ENCODE measurements around the gene FMN1.

The FMN1 gene

DNA sequence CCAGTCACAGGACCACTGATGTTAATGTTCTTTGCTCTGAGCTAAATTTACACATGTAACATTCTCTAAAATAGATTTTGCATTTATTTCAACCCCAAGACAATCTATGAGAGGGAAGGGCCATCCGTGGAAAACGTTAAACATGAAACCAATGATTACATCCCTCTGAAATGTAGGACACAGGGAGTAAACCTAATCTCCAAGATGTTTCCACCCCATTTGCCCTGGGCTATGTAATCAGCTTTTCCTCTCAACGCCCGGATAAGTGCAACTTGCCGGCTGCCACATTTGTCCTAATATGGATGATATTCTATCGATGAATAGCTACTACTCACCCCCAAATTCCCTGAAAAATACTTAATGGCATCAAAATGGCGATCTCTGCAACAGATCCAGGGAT is 6.4 kb upstream of the FMN1 start:
- DNase-seq (ENCODE audit: low read depth), result no peak

DNA sequence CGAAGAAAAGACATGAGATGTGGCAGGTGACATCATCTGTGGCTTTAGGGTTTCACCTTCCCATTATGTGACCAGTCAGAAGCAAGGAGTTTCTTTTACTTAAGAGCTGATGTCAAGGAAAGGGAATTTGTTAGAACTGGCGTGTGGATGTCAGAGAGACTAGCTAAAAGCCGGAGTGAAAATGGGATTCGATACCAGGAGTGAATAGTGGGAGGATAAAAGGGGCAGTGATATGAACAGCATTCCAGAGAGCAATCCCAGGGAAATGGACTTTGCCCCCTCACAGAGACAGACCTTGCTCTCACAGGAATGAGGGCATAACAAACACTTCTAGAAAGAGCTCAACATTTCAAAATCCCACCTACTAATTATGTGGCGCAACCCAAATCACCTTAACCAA is 5.9 kb upstream of the FMN1 start:
- no peak for DNase-seq (ENCODE audit: low read depth)

DNA sequence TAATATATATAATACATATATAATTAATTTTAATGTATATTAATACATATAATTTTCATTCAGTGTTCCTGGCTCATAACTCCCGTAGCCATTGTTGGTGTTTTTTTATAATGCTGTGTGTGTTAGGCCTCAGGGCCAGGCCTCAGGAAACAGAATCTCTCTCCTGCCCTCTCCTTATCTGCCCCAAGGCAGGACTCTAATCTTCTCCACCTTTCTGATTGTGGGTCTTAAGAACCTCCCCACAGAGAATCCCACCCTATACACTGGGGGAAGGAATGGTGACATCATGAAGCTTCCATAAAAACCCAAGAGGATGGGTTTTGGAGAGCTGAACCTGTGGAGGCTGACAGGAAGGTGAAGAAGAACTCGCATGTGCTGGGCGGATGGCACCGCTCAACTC is 4.0 kb upstream of the FMN1 start:
- no peak for DNase-seq (ENCODE audit: low read depth)

DNA sequence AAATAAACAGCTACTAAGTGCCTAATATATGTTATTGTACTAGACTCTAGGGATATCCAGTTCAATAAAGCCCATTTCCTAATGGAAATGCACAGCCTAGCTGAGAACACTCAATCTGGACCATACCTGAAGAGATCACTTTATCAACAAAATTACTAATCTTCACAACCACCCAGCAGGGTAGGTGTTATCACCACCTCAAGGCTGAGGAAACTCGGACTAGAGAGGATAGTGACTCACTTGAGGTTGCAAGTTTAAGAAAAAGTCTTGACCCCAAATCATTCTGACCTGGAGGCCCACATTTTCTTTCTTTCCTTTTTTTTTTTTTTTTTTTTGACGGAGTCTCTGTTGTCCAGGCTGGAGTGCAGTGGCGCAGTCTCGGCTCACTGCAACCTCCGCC is 3.1 kb upstream of the FMN1 start:
- no peak for DNase-seq (ENCODE audit: low read depth)

DNA sequence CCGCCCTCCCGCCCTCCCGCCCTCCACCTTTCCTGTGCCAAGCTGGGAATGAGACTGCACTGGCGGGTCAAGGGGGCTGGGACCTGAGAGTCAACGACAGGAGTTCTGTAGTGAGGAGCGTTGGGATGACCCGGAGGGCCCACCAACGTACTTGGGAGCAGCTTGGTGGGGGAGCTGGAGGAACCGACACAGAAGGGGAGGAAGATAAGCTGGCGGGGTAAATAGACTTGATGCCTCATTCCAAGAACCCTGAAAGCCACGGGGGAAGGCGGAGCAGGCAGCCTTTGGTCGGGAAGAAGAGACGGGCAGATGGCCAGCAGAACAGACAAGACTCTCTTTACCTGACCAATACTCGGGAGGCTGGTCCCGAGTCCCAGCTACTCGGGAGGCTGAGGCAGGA is 277 bp downstream of the FMN1 start:
- DNase-seq (ENCODE audit: low read depth), result no peak

DNA sequence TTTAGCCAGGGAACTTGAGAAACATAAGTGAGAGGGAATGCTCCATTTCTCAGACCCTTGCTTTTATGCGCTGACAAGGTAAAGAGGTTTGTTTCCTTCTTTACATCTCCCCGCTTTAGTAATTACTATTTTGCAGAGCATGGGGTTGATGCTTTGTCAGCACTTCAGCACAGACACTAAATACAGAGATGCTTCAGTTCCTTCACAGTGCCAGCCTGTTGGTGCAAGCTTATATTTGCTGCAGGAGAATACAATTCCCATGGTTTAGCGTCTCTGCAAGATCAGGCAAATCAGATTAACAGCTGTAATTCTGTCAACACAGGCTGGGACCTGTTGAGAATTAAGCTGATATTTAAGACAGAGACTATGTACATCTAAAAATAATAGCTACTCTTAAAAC is 2.9 kb downstream of the FMN1 start:
- DNase-seq (ENCODE audit: low read depth), result no peak

DNA sequence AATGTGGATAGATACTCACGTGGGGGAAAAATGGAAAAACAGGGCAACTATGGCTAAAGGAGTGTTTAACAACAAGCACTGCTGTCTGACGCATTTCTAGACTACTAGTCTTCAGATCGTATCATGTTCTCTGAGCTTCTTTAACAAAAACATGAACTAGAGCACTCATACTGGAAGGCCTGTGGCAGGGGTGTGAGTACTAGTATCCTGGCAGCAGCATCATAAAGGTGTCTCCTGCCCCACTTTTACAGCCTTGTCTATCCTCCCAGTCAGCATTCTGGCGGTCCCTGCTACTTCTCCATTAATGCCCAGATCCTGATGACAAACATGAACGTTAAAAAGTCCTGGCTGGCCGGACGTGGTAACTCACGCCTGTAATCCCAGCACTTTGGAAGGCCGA is 4.0 kb downstream of the FMN1 start:
- no peak for DNase-seq (ENCODE audit: low read depth)

DNA sequence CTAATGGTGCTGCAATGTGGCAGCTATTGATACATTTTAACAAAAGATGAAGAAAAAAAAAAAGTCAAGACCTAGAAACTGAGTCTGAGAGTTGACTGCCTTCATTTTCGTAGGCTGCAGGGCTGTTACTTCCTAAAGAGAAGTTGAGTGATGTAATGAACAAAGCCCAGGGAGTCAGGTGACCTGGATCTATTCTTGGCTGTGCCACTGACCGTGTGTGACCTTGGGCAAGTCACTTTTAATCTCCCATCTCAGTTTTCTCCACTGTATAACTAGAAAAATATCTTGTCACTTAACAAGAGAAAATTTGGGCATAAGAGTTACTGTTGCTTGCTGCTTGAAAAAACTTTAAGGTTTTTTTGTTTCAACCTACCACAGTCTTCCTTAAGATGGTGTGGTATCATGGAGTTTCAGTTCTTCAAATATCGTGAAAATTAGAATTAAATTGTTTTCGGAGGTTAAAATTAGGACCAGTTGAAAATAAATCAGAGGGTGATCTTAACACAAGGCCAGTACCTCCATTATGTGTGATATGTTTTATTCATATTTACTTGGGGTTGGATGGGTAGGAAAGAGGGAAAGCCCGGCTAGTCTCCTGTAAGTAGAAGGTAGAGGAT is 5.8 kb downstream of the FMN1 start:
- no peak for DNase-seq (ENCODE audit: low read depth)

DNA sequence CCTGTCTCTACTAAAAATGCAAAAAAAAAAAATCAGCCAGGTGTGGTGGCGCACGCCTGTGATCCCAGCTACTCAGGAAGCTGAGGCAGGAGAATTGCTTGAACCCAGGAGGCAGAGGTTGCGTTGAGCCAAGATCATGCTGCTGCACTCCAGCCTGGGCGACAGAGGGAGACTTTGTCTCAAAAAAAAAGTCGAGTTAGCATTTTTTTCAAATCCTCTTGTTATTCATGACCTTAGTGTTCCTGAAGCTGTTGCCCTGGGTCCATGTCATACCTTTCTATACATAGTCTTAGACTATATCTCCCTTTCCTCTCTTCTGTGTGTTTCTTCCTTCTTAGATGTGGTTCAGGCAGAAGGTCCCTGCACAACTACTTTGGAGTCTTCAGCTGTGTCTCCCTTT is 6.4 kb downstream of the FMN1 start:
- DNase-seq (ENCODE audit: low read depth), result no peak

DNA sequence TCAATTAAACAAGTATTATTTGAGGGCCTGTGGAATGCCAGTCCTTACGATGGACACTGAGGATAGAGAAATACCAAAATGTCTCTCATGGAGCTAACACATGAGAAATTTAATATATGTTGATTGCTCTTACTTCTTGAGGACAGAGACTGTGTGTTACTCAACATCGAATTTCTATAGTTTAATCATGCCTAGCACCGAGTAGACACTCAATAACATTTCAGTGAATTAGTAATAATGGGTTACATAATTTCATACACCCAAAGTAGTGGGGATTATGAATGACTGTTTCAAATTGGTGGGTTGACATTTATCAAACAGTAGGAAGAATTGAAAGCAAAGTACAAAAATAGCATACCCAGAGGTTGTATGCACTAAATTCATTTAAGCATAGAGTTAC is 11.2 kb downstream of the FMN1 start:
- DNase-seq (ENCODE audit: low read depth), result no peak

DNA sequence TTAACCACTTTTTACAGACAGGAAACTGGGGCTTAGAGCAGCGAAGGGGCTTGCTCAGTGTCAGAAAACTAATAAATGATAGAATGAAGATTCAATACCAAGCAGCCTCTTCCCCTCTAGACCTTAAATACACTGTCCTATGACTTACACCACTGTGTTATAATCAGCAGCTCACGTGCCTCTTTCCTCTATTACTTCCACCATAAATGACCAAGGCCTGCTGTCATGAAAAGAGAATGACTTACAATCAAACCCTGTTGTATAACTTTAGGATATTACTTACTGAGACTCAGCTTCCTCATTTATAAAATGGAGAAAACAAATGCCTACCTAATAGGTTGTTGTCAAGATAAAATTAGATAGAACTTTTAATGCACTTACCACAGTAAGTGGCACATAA is 11.6 kb downstream of the FMN1 start:
- DNase-seq (ENCODE audit: low read depth), result no peak

DNA sequence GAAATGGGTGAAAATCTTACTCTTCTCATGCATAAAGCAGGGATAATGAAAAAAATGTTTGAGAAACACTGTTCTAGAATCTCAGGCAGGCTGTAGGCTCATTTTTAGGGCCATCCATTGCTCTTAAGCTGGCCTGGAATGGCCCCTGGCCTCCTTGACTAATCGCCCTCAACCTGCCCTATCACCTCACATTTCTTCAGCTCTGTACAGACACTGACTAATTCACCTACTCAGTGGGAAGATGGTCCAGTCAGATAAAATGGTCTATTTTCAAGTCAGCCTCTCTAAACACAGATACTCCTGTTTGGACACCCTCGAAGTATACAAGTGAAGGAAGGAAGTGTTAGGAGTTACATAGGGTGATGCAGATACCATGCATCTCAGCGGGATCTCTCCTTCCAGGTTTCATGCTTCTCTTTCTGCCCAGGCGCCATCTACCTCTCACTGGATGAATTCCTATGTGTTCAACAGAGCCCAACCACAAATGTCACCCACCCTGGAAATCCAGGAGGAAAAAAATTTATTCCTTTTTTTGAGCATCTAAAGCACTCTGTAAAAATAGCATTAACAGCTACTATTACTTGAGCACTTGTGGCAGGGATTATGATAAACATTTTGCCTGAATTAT is 12.1 kb downstream of the FMN1 start:
- no peak for DNase-seq (ENCODE audit: low read depth)

DNA sequence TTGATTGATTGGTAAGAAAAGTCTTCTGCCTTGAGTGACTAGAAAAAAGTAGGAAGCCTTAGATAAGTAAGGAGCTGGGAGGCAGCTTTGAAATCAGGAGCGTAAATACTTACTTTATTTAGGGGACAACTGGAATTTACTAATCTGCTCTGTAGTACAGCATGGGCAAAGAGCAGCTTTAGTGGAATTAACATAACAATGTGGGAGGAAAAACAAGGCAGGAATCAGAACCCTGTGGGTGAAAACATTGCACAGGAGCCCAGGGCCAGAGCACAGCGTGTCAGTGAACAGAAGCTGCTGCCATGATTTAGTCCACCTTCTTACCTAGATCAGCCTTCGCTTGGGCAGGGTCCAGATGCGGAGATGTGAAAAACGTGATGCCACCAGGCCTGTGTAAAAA is 14.6 kb downstream of the FMN1 start:
- DNase-seq (ENCODE audit: low read depth), result no peak

DNA sequence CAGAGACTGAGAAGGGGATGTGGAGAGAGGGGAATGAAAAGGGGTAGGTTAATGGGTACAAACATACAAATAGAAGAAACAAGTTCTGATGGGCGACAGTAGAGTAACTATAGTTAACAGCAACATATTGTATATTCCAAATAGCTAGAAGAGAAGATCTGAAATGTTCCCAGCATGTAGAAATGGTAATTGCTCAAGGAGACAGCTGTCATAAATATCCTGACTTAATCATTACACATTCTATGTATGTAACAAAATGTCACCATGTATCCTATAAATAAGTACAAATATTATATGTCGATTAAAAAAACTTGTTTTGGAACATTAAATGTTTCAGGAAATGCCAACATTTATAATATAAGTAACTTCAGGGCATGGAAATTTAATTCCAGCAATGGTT is 23.3 kb downstream of the FMN1 start:
- DNase-seq (ENCODE audit: low read depth), result no peak

DNA sequence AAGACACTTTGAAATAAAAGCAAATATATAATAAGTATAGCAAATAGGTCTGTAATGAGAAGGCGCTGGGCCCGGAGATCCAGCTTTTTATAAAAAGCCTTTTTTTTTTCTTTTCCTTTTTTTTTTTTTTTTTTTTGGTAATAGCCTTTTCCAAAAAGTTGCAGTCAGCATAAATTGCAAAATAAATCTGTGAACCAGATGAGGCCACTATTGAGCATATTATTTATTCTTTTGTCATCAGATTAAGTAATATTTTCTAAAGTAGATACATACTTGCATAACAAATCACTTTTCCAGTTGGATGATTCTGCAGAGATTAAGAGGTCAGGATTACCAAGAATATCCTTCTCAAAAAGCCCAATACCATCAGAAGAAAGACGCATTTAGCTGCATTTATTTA is 24.9 kb downstream of the FMN1 start:
- no peak for DNase-seq (ENCODE audit: low read depth)

DNA sequence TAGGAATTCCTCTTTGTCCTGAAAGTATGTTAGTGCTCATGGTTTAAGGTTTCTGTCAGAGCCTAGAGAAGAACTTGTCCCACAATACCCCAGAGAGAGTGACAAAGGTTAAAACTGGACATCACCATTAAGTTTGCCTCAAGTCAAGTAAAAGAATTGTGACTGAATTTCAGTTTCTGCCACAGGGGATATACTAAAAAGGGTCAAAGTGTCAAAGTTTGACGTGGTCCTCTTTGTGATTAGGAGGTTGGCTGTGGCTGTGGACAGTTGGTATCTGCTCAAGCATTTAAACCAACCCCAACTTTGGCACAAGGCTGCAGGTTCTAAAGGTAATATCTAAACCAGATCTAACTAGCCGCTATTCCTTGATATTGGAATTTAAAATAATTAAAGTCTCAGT is 26.1 kb downstream of the FMN1 start:
- DNase-seq (ENCODE audit: low read depth), result no peak

DNA sequence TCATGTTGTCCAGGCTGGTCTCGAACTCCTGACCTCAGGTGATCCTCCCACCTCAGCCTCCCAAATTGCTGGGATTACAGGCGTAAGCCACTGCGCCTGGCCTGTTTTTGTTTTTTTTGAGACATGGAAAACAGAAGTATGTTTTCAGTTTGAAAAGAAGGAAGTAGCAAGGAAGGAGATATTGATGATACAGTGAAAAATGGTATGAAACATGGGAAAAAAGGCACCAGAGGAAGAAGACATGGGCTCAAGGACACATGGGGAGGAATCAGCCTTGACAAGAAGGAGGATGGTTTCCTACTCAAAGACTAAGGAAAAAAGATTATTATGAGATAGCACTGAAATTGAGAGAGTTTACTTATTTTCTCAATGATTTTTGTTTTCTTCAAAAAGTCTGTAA is 30.7 kb downstream of the FMN1 start:
- no peak for DNase-seq (ENCODE audit: low read depth)

DNA sequence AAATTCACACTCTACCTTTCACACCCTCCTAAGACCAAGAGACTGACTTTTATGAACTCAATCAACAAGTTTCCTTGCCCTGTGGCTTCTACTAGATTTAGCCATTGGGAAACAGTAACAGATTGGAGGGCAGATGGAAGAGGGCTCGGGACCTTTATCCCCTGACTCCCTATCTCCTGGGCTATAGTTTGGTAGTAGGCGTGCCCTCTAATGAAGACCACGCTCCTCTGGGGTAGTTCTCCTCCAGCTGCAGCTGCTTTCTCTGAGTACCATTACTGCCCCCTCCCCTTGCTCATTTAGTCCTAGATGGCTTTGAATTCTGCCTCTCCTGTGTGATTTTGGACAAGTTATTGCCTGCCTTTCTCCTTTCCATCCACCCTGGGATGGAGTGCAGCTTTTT is 33.3 kb downstream of the FMN1 start:
- DNase-seq (ENCODE audit: low read depth), result no peak

DNA sequence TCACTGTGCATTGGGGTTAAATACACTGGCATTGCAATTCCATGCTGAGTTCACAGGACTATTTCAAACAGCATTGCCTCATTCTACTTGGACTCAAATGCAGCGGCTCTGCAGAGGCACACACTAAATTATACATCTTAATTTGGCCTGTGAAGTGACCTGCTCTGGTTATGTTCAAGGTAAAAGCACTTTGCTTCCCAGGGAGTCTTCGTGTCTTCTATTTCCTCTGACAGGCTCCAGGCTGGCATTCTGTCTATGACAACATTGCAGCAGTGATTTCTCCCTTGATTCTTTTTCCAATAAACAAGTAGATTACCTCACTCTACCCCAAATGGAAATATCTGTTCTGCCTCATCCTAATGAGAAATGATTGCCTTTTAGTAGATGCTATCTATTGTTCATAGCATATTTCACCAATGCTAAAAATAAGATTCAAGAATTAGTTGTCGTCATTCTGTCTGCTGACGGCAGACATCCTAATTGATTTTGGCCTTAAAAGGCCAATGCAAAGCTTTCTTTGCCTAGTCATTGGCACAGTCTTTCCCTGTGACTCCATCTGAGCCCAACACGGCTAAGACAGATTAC is 33.8 kb downstream of the FMN1 start:
- DNase-seq (ENCODE audit: low read depth), result no peak

DNA sequence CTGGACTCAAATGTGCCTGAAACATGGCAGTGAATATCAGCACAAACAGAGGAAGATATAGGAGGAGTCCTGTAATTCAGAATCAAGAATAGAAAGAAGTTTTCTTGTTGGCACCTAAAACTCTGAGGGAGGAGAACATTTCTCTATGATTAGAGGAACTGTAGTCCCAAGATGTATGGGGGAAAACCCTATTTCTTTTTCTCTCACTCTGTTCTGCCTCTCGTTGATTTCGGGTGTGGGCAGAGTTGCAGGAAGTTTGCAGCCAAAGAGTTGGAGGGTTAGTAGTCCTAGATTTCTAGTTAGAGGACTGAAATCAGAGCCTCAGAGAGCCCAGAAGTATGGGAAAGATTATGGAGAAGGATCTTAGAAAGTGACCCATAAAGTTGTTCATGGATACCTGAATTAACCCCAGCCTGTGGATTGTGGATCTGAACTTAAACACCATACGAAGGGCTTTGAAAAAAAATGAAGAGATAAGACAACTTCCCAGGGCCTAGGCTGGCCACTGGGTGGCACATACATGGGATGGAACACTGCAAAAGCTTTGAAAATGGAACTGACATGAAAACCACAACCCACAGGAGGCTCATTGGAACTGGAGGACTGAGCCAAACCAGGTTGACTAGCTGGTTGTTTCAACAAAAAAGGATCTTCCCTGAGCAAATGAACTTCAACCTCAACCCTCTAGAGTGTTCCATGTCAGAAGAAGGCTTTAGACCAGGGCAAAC is 34.6 kb downstream of the FMN1 start:
- DNase-seq (ENCODE audit: low read depth), result no peak

DNA sequence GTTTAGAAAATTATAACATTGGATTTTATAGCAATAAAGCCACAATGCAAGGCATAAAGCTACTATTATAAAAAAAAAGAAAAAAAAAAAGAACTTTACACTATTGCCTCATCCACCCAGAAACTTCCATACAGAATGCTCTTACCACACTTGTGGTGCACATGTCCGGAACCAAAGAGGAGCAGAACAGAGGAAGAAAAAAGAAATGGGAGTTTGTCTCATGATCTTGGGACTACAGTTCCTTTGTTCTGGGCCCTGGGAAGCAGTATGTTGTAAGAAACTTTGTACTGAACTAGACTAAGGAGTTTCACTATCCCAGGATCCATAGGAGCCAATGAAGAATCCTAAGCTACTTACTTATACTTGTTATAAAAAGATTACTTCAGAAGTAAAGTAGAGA is 36.1 kb downstream of the FMN1 start:
- DNase-seq (ENCODE audit: low read depth), result no peak

DNA sequence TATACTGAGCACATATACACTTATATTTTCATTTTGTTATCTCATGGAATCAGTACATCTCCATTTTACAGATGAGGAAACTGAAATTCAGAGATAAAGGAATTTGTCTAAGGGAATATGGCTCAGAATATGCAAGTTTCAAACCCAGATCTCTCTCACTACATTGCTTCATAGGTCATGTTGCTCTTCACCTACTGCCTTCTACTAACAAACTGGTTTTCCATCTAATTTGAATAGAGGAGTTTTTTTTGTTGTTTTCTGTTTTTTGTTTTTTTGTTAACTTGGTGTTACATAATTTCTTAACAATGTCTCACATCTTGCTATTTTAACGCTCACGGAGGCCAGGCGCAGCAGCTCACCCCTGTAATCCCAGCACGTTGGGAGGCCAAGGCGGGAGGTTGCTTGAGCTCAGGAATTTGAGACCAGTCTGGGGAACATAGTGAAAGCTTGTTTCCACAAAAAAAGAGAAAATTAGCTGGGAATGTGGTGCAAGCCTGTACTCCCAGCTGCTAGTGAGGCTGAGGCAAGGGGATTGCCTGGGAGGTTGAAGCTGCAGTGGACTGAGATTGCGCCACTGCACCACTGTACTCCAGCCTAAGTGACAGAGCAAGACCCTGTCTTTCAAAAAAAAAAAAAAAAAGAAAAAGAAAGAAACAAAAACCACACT is 37.0 kb downstream of the FMN1 start:
- DNase-seq (ENCODE audit: low read depth), result no peak
